ENCODE results near the gene HBB. TPM values are rescaled to one million over a fixed set of nuclear protein-coding genes. Genes with fewer than 3 reads are reported as not detected.
"Not testable (repeated sequence)": the region's sequence is repeated elsewhere in the genome, so short reads cannot be mapped to it uniquely, and the experiment has no call there.

HBB gene
- total RNA-seq, 1 experiment from 2014 or later, result not detected

- H3K27ac ChIP-seq (ENCODE audit: low read length), result no peak overlapping the region
- H3K4me3 ChIP-seq (ENCODE audit: low read length), result no peak overlapping the region
- no peak overlapping the region for H2AFZ ChIP-seq (ENCODE audit: low read length)
- no peaks in the 10 kb centered on the region for H3K4me1 ChIP-seq (ENCODE audit: low read length)
- no peaks in the 10 kb centered on the region for H3K9me2 ChIP-seq (replicated peaks; ENCODE audit: insufficient read depth, low read length)
- no peak for DNase-seq
- no peaks in the 10 kb centered on the region for H3K27me3 ChIP-seq (ENCODE audit: low read length)
- no peaks in the 10 kb centered on the region for H4K20me1 ChIP-seq (ENCODE audit: insufficient read depth, low read depth, low read length)
- H3K4me2 ChIP-seq (ENCODE audit: low read depth, low read length, poor library complexity, severe bottlenecking), result no peak overlapping the region
- H3K9me3 ChIP-seq (ENCODE audit: low read length), result no peaks in the 10 kb centered on the region
- no peak overlapping the region for H3K9ac ChIP-seq (ENCODE audit: low read length)
- no peaks in the 10 kb centered on the region for H3K79me2 ChIP-seq (ENCODE audit: low read length)
- H3K36me3 ChIP-seq (ENCODE audit: insufficient read depth, low read length), result no peaks in the 10 kb centered on the region
Observed at GRCh38 chr11:5250543-5251204, 23.8 kb upstream of the HBB start.

- not testable (repeated sequence) for H3K27ac ChIP-seq (ENCODE audit: low read length); H4K20me1 ChIP-seq (ENCODE audit: insufficient read depth, low read depth, low read length); H3K4me1 ChIP-seq (ENCODE audit: low read length); H3K36me3 ChIP-seq (ENCODE audit: insufficient read depth, low read length); H3K4me3 ChIP-seq (ENCODE audit: low read length); H3K9me3 ChIP-seq (ENCODE audit: low read length); H3K4me2 ChIP-seq (ENCODE audit: low read depth, low read length, poor library complexity, severe bottlenecking); H3K9ac ChIP-seq (ENCODE audit: low read length); H3K9me2 ChIP-seq (replicated peaks; ENCODE audit: insufficient read depth, low read length); H2AFZ ChIP-seq (ENCODE audit: low read length); H3K27me3 ChIP-seq (ENCODE audit: low read length); H3K79me2 ChIP-seq (ENCODE audit: low read length); DNase-seq
Observed at GRCh38 chr11:5249807-5250396, 23.0 kb upstream of the HBB start, which contains the start of gene HBG1. TSS of gene HBG1 (minus strand) at chr11:5249857. CDS start at chr11:5249804, 53 bp downstream.

DNA sequence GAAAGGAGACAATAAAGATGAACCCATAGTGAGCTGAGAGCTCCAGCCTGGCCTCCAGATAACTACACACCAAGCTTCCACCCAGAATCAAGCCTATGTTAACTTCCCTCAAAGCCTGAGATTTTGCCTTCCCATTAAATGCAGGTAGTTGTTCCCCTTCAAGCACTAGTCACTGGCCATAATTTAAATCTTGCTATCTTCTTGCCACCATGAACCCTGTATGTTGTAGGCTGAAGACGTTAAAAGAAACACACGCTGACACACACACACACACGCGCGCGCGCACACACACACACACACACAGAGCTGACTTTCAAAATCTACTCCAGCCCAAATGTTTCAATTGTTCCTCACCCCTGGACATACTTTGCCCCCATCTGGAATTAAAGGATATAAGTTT, 21.6 kb upstream of the HBB start:
- not testable (repeated sequence) for H3K9ac ChIP-seq (ENCODE audit: low read length); H3K36me3 ChIP-seq (ENCODE audit: insufficient read depth, low read length); H2AFZ ChIP-seq (ENCODE audit: low read length); H3K4me1 ChIP-seq (ENCODE audit: low read length); H3K4me3 ChIP-seq (ENCODE audit: low read length); H3K9me3 ChIP-seq (ENCODE audit: low read length); H3K9me2 ChIP-seq (replicated peaks; ENCODE audit: insufficient read depth, low read length); H4K20me1 ChIP-seq (ENCODE audit: insufficient read depth, low read depth, low read length); H3K27ac ChIP-seq (ENCODE audit: low read length); H3K27me3 ChIP-seq (ENCODE audit: low read length); H3K79me2 ChIP-seq (ENCODE audit: low read length); DNase-seq; H3K4me2 ChIP-seq (ENCODE audit: low read depth, low read length, poor library complexity, severe bottlenecking)

DNA sequence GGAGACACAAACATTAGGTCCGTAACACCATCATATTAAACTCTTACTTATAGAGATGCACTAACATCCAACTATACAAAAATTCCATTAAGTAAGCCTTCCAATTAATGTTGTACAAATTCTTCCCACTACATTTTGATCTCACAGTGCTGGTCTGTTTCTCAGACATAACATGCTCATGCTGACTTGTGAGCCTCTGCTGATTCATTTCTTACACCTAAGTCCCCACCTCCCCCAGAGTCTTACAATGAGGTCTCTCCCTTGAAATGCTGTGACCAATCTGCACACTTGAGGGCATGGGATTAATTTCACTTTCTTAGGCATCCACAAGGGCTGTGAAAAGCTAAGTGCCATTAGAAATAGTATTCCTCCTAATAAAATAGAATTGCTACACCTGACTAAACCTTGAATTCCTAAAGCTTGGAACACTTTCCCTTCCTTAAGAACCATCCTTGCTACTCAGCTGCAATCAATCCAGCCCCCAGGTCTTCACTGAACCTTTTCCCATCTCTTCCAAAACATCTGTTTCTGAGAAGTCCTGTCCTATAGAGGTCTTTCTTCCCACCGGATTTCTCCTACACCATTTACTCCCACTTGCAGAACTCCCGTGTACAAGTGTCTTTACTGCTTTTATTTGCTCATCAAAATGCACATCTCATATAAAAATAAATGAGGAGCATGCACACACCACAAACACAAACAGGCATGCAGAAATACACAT, 20.8 kb upstream of the HBB start:
- Histone ChIP-seq H2AFZ (ENCODE audit: low read length) (no peak overlapping the region), H4K20me1 (ENCODE audit: insufficient read depth, low read depth, low read length) (no peaks in the 10 kb centered on the region), H3K4me2 (ENCODE audit: low read depth, low read length, poor library complexity, severe bottlenecking) (no peak overlapping the region), H3K9me2 (replicated peaks; ENCODE audit: insufficient read depth, low read length) (no peaks in the 10 kb centered on the region), H3K9me3 (ENCODE audit: low read length) (no peaks in the 10 kb centered on the region), H3K4me3 (ENCODE audit: low read length) (no peak overlapping the region), H3K9ac (ENCODE audit: low read length) (no peak overlapping the region), H3K4me1 (ENCODE audit: low read length) (no peaks in the 10 kb centered on the region), H3K27me3 (ENCODE audit: low read length) (no peaks in the 10 kb centered on the region), H3K79me2 (ENCODE audit: low read length) (no peaks in the 10 kb centered on the region), H3K36me3 (ENCODE audit: insufficient read depth, low read length) (no peaks in the 10 kb centered on the region), H3K27ac (ENCODE audit: low read length) (no peak overlapping the region)
- DNase-seq, result no peak

DNA sequence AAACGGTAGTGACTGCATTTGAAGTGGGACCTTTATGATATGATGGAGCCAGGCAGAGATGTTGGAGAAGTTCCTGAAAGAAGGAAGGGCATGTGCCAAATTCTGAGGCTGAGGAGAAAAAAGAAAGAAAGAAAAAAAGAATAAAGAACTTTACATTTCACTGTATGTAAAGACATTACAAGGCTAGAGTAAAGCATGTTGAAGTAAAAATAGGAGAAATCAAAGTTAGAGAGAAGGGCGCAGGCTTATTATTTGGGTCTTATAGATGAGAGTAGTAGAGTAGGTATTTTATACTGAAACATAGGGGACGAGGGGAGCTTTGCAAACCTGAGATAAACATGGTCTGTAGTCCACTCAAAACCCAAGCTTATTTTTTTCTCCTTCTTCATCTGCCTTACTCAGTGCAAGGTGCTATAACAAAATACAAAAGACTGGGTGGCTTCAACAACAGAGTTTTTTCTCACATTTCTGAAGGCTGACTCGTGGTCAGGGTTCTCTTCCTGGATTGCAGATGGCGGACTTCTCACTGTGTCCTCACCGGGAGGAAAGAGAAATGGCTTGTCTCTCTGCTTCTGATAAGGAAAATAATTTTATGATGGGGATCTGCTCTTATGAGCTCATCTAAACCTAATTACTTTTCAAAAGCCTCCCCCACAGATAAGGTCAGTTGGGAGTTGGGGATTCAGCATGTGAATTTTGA, 20.1 kb upstream of the HBB start:
- Histone ChIP-seq H3K9me3 (ENCODE audit: low read length) (no peaks in the 10 kb centered on the region), H3K4me2 (ENCODE audit: low read depth, low read length, poor library complexity, severe bottlenecking) (no peak overlapping the region), H3K9ac (ENCODE audit: low read length) (no peak overlapping the region), H3K36me3 (ENCODE audit: insufficient read depth, low read length) (no peaks in the 10 kb centered on the region), H3K4me3 (ENCODE audit: low read length) (no peak overlapping the region), H2AFZ (ENCODE audit: low read length) (no peak overlapping the region), H3K79me2 (ENCODE audit: low read length) (no peaks in the 10 kb centered on the region), H4K20me1 (ENCODE audit: insufficient read depth, low read depth, low read length) (no peaks in the 10 kb centered on the region), H3K27me3 (ENCODE audit: low read length) (no peaks in the 10 kb centered on the region), H3K27ac (ENCODE audit: low read length) (no peak overlapping the region), H3K4me1 (ENCODE audit: low read length) (no peaks in the 10 kb centered on the region), H3K9me2 (replicated peaks; ENCODE audit: insufficient read depth, low read length) (no peaks in the 10 kb centered on the region)
- no peak for DNase-seq

DNA sequence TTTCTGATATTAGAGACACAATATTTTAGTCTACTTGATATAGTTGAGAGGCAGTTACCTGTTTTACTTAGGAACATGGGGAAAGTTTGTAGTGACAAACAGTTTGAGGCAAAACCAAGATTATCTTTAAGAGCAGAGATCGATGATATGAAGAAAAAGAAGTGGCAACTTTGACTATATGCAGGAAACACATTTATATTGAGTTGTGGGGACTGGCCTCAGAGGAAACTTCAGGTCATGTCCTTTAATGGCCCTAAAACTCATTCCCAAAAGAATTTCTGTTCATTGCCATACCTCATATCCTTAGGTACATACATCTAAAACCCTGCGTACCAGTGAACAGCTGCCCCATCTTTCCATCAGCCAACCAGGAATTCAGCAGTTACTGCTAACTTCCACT, 18.3 kb upstream of the HBB start:
- Histone ChIP-seq H2AFZ (ENCODE audit: low read length) (no peak overlapping the region), H3K27ac (ENCODE audit: low read length) (no peak overlapping the region), H3K27me3 (ENCODE audit: low read length) (no peaks in the 10 kb centered on the region), H3K9ac (ENCODE audit: low read length) (no peak overlapping the region), H3K4me2 (ENCODE audit: low read depth, low read length, poor library complexity, severe bottlenecking) (no peak overlapping the region), H3K9me2 (replicated peaks; ENCODE audit: insufficient read depth, low read length) (no peaks in the 10 kb centered on the region), H4K20me1 (ENCODE audit: insufficient read depth, low read depth, low read length) (no peaks in the 10 kb centered on the region), H3K36me3 (ENCODE audit: insufficient read depth, low read length) (no peaks in the 10 kb centered on the region), H3K4me3 (ENCODE audit: low read length) (no peak overlapping the region), H3K9me3 (ENCODE audit: low read length) (no peaks in the 10 kb centered on the region), H3K79me2 (ENCODE audit: low read length) (no peaks in the 10 kb centered on the region), H3K4me1 (ENCODE audit: low read length) (no peaks in the 10 kb centered on the region)
- DNase-seq, result no peak

GRCh38 chr11:5243816-5244180, 16.9 kb upstream of the HBB start:
- Histone ChIP-seq H3K4me2 (ENCODE audit: low read depth, low read length, poor library complexity, severe bottlenecking) (no peak overlapping the region), H3K9me2 (replicated peaks; ENCODE audit: insufficient read depth, low read length) (no peaks in the 10 kb centered on the region), H3K9me3 (ENCODE audit: low read length) (no peaks in the 10 kb centered on the region), H2AFZ (ENCODE audit: low read length) (no peak overlapping the region), H3K79me2 (ENCODE audit: low read length) (no peaks in the 10 kb centered on the region), H3K4me3 (ENCODE audit: low read length) (no peak overlapping the region), H3K4me1 (ENCODE audit: low read length) (no peaks in the 10 kb centered on the region), H3K27me3 (ENCODE audit: low read length) (no peaks in the 10 kb centered on the region), H3K27ac (ENCODE audit: low read length) (no peak overlapping the region), H3K9ac (ENCODE audit: low read length) (no peak overlapping the region), H4K20me1 (ENCODE audit: insufficient read depth, low read depth, low read length) (no peaks in the 10 kb centered on the region), H3K36me3 (ENCODE audit: insufficient read depth, low read length) (no peaks in the 10 kb centered on the region)
- DNase-seq, result no peak

Measured in Karpas-422 (cell line).